Naive thymus-derived CD4-positive, alpha-beta T cell (primary cell): ENCODE results near the gene CTNNBIP1. TPM values are rescaled to one million over a fixed set of nuclear protein-coding genes. Genes with fewer than 3 reads are reported as not detected.

Experiments used
- ATAC-seq: fragments of 150-1000 bp; cut with Tn5 transposase; 2 replicates; pipeline ENCODE4 v1.10.0; 2021; ENCODE audit warnings: mild to moderate bottlenecking, moderate library complexity
- CTCF ChIA-PET: fragments of 350-600 bp; sonication (Branson Sonifier 250); formaldehyde crosslinking; loops from one replicate; lab custom pipeline; 2021; ENCODE audit warnings: antibody characterized with exemption; lab: Charles Lee
- POLR2A ChIA-PET: fragments of 350-600 bp; sonication (Branson Sonifier 250); formaldehyde crosslinking; loops from one replicate; lab custom pipeline; 2021; ENCODE audit warnings: antibody characterized with exemption, inconsistent platforms; lab: Charles Lee
- DNase-seq, 9 donors: peaks; one replicate each; pipeline versions ENCODE4 v3.0.0 to v3.0.0-alpha.2; 2020 to 2022; ENCODE audit warnings: mixed read lengths in 1 of 9
- H3K27ac ChIP-seq: one replicate; pipeline ENCODE4 v1.7.0; 2013; ENCODE audit warnings: mild to moderate bottlenecking, low read depth, low read length, moderate library complexity
- H3K27me3 ChIP-seq, 2 donors: one replicate each; pipeline ENCODE4 v1.7.0; 2013; ENCODE audit warnings: low read length in 2 of 2, mild to moderate bottlenecking in 2 of 2, moderate library complexity in 2 of 2; ENCODE audit not compliant: control insufficient read depth in 2 of 2, insufficient read depth in 2 of 2
- H3K36me3 ChIP-seq, 3 experiments: 1 replicate in 2 of 3; 2 replicates in 1 of 3; pipeline ENCODE4 v1.7.0; 2013; ENCODE audit warnings: low read length in 3 of 3, mild to moderate bottlenecking in 3 of 3, moderate library complexity in 1 of 3; ENCODE audit not compliant: insufficient read depth in 3 of 3, control insufficient read depth in 2 of 3
- H3K4me1 ChIP-seq, 2 donors: one replicate each; pipeline ENCODE4 v1.7.0; 2013; ENCODE audit warnings: low read length in 2 of 2, mild to moderate bottlenecking in 2 of 2, moderate library complexity in 1 of 2; ENCODE audit not compliant: control insufficient read depth in 2 of 2, insufficient read depth in 2 of 2
- H3K4me3 ChIP-seq: 2 replicates; pipeline ENCODE4 v1.7.0; 2013; ENCODE audit warnings: mild to moderate bottlenecking, low read length
- H3K9me3 ChIP-seq, 3 experiments: 1 replicate in 2 of 3; 2 replicates in 1 of 3; pipeline ENCODE4 v1.7.0; 2013; ENCODE audit warnings: low read length in 3 of 3; ENCODE audit not compliant: control insufficient read depth in 2 of 3
- H3K27ac Mint-ChIP-seq, 9 donors: one replicate each; pipeline ENCODE4 v1.8.0; 2020 to 2022; ENCODE audit warnings: mixed read lengths in 9 of 9, mild to moderate bottlenecking in 8 of 9, moderate library complexity in 5 of 9, inconsistent platforms in 2 of 9
- H3K27me3 Mint-ChIP-seq, 5 donors: one replicate each; pipeline ENCODE4 v1.8.0; 2021 to 2022; ENCODE audit warnings: mixed read lengths in 5 of 5, mild to moderate bottlenecking in 1 of 5
- H3K36me3 Mint-ChIP-seq, 5 donors: one replicate each; pipeline ENCODE4 v1.8.0; 2020 to 2022; ENCODE audit warnings: mixed read lengths in 5 of 5, mild to moderate bottlenecking in 3 of 5, inconsistent platforms in 1 of 5
- H3K4me1 Mint-ChIP-seq, 7 donors: one replicate each; pipeline ENCODE4 v1.8.0; 2020 to 2022; ENCODE audit warnings: mixed read lengths in 7 of 7, mild to moderate bottlenecking in 3 of 7, inconsistent platforms in 1 of 7
- H3K4me3 Mint-ChIP-seq, 10 donors: one replicate each; pipeline ENCODE4 v1.8.0; 2020 to 2022; ENCODE audit warnings: mild to moderate bottlenecking in 10 of 10, mixed read lengths in 10 of 10, moderate library complexity in 6 of 10, inconsistent platforms in 2 of 10
- H3K9me3 Mint-ChIP-seq, 11 donors: one replicate each; pipeline ENCODE4 v1.8.0; 2020 to 2022; ENCODE audit warnings: mixed read lengths in 11 of 11, mild to moderate bottlenecking in 4 of 11, inconsistent platforms in 1 of 11, moderate library complexity in 1 of 11
- intact Hi-C, 2 donors: fragments of 100-400 bp; cut with micrococcal nuclease; formaldehyde crosslinking; loops; one replicate each; pipeline ENCODE4 v1.15.1; 2023
- polyA plus RNA-seq, 2 donors: library from polyadenylated mRNA; unstranded; fragments of 300-500 nt; fragmentation: Illumina TruSeq; gene quantifications; one replicate each; pipeline ENCODE4 v1.2.3, GENCODE V29; 2021
- total RNA-seq, 6 experiments: library from RNA in 5 of 6; stranded (reverse) in 5 of 6; gene quantifications; 1 replicate in 5 of 6; 2 replicates in 1 of 6; pipeline ENCODE4 v1.2.3 and lab custom pipeline; 2021 to 2026

Gene CTNNBIP1
- total and polyA plus RNA-seq, 7 experiments from 2014 or later = 5.3 to 17.2 (median 7.2) TPM

GRCh38 chr1:9872430-9873165 is 37.5 kb downstream of the CTNNBIP1 start:
- Histone ChIP-seq H3K36me3 (peaks cover 0 to 18% (median 0%) of the 10 kb centered on the region in 3 experiments), H3K9me3 (no peaks in the 10 kb centered on the region), H3K4me1 (no peaks in the 10 kb centered on the region), H3K27ac (no peak overlapping the region), H3K27me3 (no peaks in the 10 kb centered on the region), H3K4me3 (no peak overlapping the region)
- Mint-ChIP-seq H3K27me3 (no peaks in the 10 kb centered on the region), H3K4me3 (no peak overlapping the region), H3K36me3 (peaks cover 0 to 10% (median 0%) of the 10 kb centered on the region in 5 donors), H3K4me1 (peaks cover 6 to 9% (median 7%) of the 10 kb centered on the region in 7 donors), H3K9me3 (no peaks in the 10 kb centered on the region), H3K27ac (no peak overlapping the region)
- ATAC-seq = no peak
- CTCF ChIA-PET = interaction anchor here (0.9 to 6.4 kb wide), 3 partner anchors 87 to 556 kb away, joined by 3 to 82 read pairs (median 13); no protein-coding TSS in a partner anchor
- POLR2A ChIA-PET = interaction anchor here (0.7 kb wide), 1 partner anchor 220 kb away, joined by 4 read pairs; no protein-coding TSS in a partner anchor
- no peak for DNase-seq
- intact Hi-C loops = no loop called here

GRCh38 chr1:9871707-9872425 is 38.2 kb downstream of the CTNNBIP1 start:
- Histone ChIP-seq H3K27ac (no peak overlapping the region), H3K4me3 (no peak overlapping the region), H3K4me1 (no peaks in the 10 kb centered on the region), H3K36me3 (peaks cover 0 to 18% (median 0%) of the 10 kb centered on the region in 3 experiments), H3K9me3 (no peaks in the 10 kb centered on the region), H3K27me3 (no peaks in the 10 kb centered on the region)
- intact Hi-C loops = no loop called here
- Mint-ChIP-seq H3K27me3 (no peaks in the 10 kb centered on the region), H3K4me3 (no peak overlapping the region), H3K9me3 (peaks cover 0 to under 1% (median 0%) of the 10 kb centered on the region in 11 donors), H3K4me1 (peaks cover 6 to 13% (median 9%) of the 10 kb centered on the region in 7 donors), H3K36me3 (peaks cover 0 to 10% (median 0%) of the 10 kb centered on the region in 5 donors), H3K27ac (no peak overlapping the region)
- POLR2A ChIA-PET = interaction anchor here (0.7 kb wide), 1 partner anchor 220 kb away, joined by 4 read pairs; no protein-coding TSS in a partner anchor
- ATAC-seq = no peak
- DNase-seq = no peak
- CTCF ChIA-PET = interaction anchor here (0.9 to 6.4 kb wide), 3 partner anchors 86 to 256 kb away, joined by 3 to 82 read pairs (median 21); no protein-coding TSS in a partner anchor

GRCh38 chr1:9871021-9871420 is 39.0 kb downstream of the CTNNBIP1 start:
- H3K27ac ChIP-seq = no peak overlapping the region
- peaks cover 0 to 10% (median 0%) of the 10 kb centered on the region in 5 donors for H3K36me3 Mint-ChIP-seq
- ATAC-seq = no peak
- H3K36me3 ChIP-seq = peaks cover 0 to 18% (median 0%) of the 10 kb centered on the region in 3 experiments
- no peak for DNase-seq
- no peaks in the 10 kb centered on the region for H3K9me3 ChIP-seq
- H3K27me3 Mint-ChIP-seq = no peaks in the 10 kb centered on the region
- POLR2A ChIA-PET = interaction anchor here (0.6 kb wide), 1 partner anchor 218 kb away, joined by 4 read pairs; no protein-coding TSS in a partner anchor
- H3K27me3 ChIP-seq = no peaks in the 10 kb centered on the region
- H3K4me1 Mint-ChIP-seq = peaks cover 6 to 16% (median 10%) of the 10 kb centered on the region in 7 donors
- no peaks in the 10 kb centered on the region for H3K4me1 ChIP-seq
- no peak overlapping the region for H3K4me3 ChIP-seq
- intact Hi-C loops = no loop called here
- CTCF ChIA-PET = interaction anchor here (0.8 to 6.4 kb wide), 3 partner anchors 79 to 255 kb away, joined by 3 to 82 read pairs (median 21); no protein-coding TSS in a partner anchor
- no peak overlapping the region for H3K27ac Mint-ChIP-seq
- no peak overlapping the region for H3K4me3 Mint-ChIP-seq
- peaks cover 0 to 2% (median 0%) of the 10 kb centered on the region in 11 donors for H3K9me3 Mint-ChIP-seq

GRCh38 chr1:9870572-9870971 is 39.5 kb downstream of the CTNNBIP1 start:
- intact Hi-C loops = no loop called here
- Histone ChIP-seq H3K36me3 (peaks cover 0 to 18% (median 0%) of the 10 kb centered on the region in 3 experiments), H3K27ac (no peak overlapping the region), H3K4me1 (no peaks in the 10 kb centered on the region), H3K27me3 (no peaks in the 10 kb centered on the region), H3K9me3 (no peaks in the 10 kb centered on the region), H3K4me3 (no peak overlapping the region)
- peaks cover 0 to 10% (median 0%) of the 10 kb centered on the region in 5 donors for H3K36me3 Mint-ChIP-seq
- H3K27me3 Mint-ChIP-seq = no peaks in the 10 kb centered on the region
- no peak overlapping the region for H3K27ac Mint-ChIP-seq
- peaks cover 0 to 2% (median 0%) of the 10 kb centered on the region in 11 donors for H3K9me3 Mint-ChIP-seq
- ATAC-seq (no peak), DNase-seq (no peak)
- no peak overlapping the region for H3K4me3 Mint-ChIP-seq
- CTCF ChIA-PET = interaction anchor here (0.5 to 6.4 kb wide), 5 partner anchors 71 to 582 kb away, joined by 3 to 82 read pairs (median 8); no protein-coding TSS in a partner anchor
- POLR2A ChIA-PET = interaction anchor here (0.6 kb wide), 1 partner anchor 218 kb away, joined by 4 read pairs; no protein-coding TSS in a partner anchor
- peaks cover 6 to 16% (median 10%) of the 10 kb centered on the region in 7 donors for H3K4me1 Mint-ChIP-seq

GRCh38 chr1:9869831-9870251 is 40.2 kb downstream of the CTNNBIP1 start:
- H3K4me1 Mint-ChIP-seq = peaks cover 2 to 11% (median 6%) of the 10 kb centered on the region in 7 donors
- Histone ChIP-seq H3K27me3 (no peaks in the 10 kb centered on the region), H3K27ac (no peak overlapping the region), H3K4me3 (no peak overlapping the region), H3K4me1 (no peaks in the 10 kb centered on the region), H3K9me3 (no peaks in the 10 kb centered on the region), H3K36me3 (peaks cover 0 to 18% (median 0%) of the 10 kb centered on the region in 3 experiments)
- ATAC-seq (no peak), DNase-seq (no peak)
- H3K27me3 Mint-ChIP-seq = no peaks in the 10 kb centered on the region
- peaks cover 0 to 10% (median 0%) of the 10 kb centered on the region in 5 donors for H3K36me3 Mint-ChIP-seq
- CTCF ChIA-PET = interaction anchor here (0.5 to 6.4 kb wide), 6 partner anchors 70 to 254 kb away, joined by 3 to 82 read pairs (median 12); no protein-coding TSS in a partner anchor
- POLR2A ChIA-PET = no interaction called here
- H3K27ac Mint-ChIP-seq = no peak overlapping the region
- no peak overlapping the region for H3K4me3 Mint-ChIP-seq
- peaks cover 0 to 2% (median 0%) of the 10 kb centered on the region in 11 donors for H3K9me3 Mint-ChIP-seq
- intact Hi-C loops = no loop called here

- ChIA-PET POLR2A (interaction anchor here (1.4 kb wide), 2 partner anchors 10 to 83 kb away, joined by 3 to 5 read pairs; no protein-coding TSS in a partner anchor), CTCF (interaction anchor here (0.6 to 6.4 kb wide), 14 partner anchors 8 to 295 kb away, joined by 3 to 82 read pairs (median 4); no protein-coding TSS in a partner anchor)
- peaks cover 0 to 10% (median 0%) of the 10 kb centered on the region in 5 donors for H3K36me3 Mint-ChIP-seq
- intact Hi-C loops = loop anchor here in 1 of 2 donors (1.0 kb wide), 1 partner anchor 147 kb away; no protein-coding TSS in a partner anchor
- peaks cover 0 to 7% (median 3%) of the 10 kb centered on the region in 7 donors for H3K4me1 Mint-ChIP-seq
- H3K4me3 Mint-ChIP-seq = no peak overlapping the region
- ATAC-seq = no peak
- Histone ChIP-seq H3K27me3 (no peaks in the 10 kb centered on the region), H3K4me3 (no peak overlapping the region), H3K4me1 (no peaks in the 10 kb centered on the region), H3K9me3 (no peaks in the 10 kb centered on the region), H3K36me3 (peaks cover 0 to 18% (median 0%) of the 10 kb centered on the region in 3 experiments), H3K27ac (no peak overlapping the region)
- H3K27ac Mint-ChIP-seq = no peak overlapping the region
- DNase-seq = no peak
- peaks cover 0 to 2% (median 0%) of the 10 kb centered on the region in 11 donors for H3K9me3 Mint-ChIP-seq
- no peaks in the 10 kb centered on the region for H3K27me3 Mint-ChIP-seq
Measured at GRCh38 chr1:9868244-9868590, 41.9 kb downstream of the CTNNBIP1 start.
